GM12892 (cell line): ENCODE measurements around the gene IRF5.
"Not testable (repeated sequence)": the region's sequence is repeated elsewhere in the genome, so short reads cannot be mapped to it uniquely, and the experiment has no call there.

Experiments used
- DNase-seq: peaks from one replicate; pipeline ENCODE4 v3.0.0; 2011; ENCODE audit not compliant: insufficient read length
- FAIRE-seq: peaks from 2 replicates; lab custom pipeline; 2011; peaks lifted over from hg19 to GRCh38; lab: Jason Lieb, UNC
- POLR2A ChIP-seq: IDR thresholded peaks from 2 replicates; pipeline ENCODE4 v1.6.1; 2011; ENCODE audit warnings: low read depth, low read length, control low read depth
- POLR2AphosphoS5 ChIP-seq: IDR thresholded peaks from 2 replicates; pipeline ENCODE4 v1.6.1; 2011; ENCODE audit warnings: low read depth, low read length, control low read depth
- TAF1 ChIP-seq: IDR thresholded peaks from 2 replicates; pipeline ENCODE4 v1.6.1; 2011; ENCODE audit warnings: low read depth, mild to moderate bottlenecking, control low read depth, low read length, borderline replicate concordance

IRF5 gene

DNA sequence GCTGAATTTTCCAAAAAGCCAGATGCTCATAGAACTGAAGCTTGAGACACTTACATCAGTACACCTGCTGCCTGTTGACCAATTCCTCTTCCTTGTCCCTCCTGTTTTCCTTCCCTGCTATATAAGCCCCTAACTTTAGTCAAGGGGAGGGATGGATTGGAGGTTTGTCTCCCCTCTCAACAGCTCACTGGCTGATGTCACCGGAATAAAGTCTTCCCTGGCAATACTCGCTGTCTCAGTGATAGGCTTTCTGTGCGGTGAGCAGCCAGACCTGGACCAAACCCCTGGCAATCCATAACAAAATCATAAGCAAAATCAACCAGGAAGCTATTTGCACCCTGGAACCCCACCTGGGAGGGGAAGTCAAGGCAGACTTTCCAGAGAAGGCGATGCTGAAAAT lies 929 bp upstream of the IRF5 start:
- TF ChIP-seq TAF1 (no peak), POLR2A (no peak), POLR2AphosphoS5 (no peak)
- FAIRE-seq (peak; percentile 81), DNase-seq (no peak)

DNA sequence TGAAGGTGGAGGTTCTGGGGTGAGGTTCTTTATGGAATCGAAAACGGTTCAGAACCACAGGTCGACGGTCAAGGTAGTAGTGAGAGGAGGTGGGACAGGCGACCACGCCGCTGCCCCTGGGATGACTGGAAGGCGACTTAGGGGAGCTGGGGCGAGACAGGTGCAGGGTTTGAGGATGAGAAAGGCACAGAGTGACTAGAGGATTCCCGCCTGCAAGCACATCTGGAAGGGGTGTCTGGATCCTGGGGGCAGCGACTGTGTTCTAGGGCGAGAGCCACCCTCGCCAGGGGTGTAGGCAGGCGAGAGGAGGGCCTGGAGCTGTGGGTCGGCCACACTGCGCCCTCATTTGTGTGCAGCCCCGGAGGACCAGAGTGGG lies 468 bp upstream of the IRF5 start:
- TF ChIP-seq TAF1 (0 out of 2 replicates have a peak, but pooled peaks have one; percentile 34), POLR2AphosphoS5 (no peak)
- peak; percentile 90 for FAIRE-seq

DNA sequence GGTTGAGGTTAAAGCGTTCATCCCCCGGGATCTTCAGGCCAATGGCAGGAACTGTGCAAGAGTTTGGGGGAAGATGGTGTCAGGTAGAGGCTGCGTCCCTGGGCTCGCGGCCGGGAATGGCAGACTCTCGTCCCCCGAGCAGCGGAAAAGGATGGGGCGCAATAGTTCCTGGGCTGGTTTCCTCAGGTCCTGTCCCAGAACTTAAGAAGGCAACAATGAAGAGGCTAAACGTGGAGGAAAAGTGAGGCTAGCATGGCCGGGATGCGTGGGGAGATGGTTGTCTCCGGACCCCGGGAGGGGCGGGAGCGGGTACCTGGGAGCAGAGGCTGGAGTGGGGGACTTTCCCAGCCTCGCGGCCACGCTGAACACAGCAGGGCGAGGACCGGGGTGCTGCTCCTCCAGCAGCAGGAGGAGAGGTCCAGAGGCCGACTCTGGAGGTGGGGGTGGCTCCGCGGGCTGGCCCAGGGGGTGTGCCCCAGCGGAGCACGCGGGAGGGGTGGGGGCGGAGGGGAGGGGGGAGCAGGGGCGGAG lies 882 bp downstream of the IRF5 start:
- DNase-seq, result peak; percentile 47
- TF ChIP-seq POLR2AphosphoS5, result peak; percentile 75
- TF ChIP-seq POLR2A, result peak; percentile 63; the same call in 1 of the 2 replicates
- TF ChIP-seq TAF1, result no peak
- peak; percentile 24 for FAIRE-seq

More for the DNA sequence above, 468 bp upstream of the IRF5 start:
- DNase-seq, result no peak

DNA sequence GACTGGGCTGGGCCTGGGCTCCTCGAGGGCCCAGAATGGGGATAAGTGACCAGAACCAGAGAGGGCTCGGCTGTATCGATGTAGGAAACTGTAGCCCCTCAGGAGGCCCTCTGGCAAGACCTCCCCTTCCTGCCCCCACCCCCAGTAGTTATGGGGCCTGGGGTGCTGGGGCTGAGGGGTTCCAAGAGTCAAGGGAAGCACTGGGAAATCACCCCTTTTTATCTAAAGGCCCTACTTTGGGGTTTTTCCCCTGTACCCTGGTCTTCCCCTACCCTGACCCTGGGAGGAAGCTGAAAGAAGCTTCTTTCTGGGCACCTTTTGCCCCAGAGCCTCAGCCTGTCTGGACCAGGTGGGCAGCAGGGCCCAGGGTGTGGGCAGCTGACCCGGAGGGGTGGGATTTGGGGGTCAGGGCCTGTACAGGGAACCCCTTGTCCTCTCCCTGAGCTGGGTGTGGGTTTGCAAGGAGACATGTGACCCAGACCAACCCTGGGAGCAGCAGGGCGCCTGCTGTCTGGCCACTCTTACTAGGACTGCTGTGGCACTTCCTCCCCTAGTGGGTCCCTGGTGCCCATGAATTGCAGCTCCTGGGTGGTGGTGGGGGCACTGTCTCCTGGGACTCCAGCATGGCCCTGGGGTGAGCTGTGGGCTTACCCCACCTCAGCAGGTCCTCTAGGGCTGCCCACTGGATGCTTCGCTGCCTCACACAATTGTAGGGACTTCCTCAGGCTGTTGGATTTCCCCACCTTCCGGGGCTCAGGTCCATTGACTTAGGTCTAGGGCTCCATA lies 1.5 kb downstream of the IRF5 start:
- FAIRE-seq (no peak), DNase-seq (peak; percentile 37)

DNA sequence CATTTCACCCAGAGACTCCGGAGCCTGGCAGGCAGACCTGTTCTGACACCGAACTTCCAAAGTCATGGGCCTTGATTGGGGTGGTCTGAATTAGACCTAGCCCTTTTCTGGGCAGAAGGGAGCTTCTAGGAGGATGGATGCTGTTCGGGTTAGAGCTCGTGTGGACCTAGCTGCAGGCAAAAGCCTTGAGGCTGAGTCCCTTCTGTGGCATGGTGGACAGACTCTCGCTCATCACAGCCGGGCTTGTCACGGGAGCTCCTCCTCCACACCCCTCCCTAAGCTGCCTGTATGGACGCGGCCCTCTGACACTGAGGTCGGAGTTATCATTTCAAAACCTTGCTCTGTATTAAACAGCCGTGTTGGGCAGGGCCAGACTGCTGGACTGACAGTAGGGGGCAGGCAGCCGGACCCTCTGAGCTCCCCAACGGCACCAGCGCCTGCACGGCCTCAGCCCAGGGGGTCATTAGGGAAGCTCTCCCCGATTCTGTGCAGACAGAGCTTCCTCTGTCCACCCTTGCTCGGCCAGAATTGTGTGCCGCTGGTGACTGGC lies 2.2 kb downstream of the IRF5 start:
- no peak for FAIRE-seq
- DNase-seq, result peak; percentile 59
- no peak for TF ChIP-seq TAF1
- TF ChIP-seq POLR2A, result peak; percentile 39
- TF ChIP-seq POLR2AphosphoS5, result peak; percentile 68

More for the DNA sequence above, 1.5 kb downstream of the IRF5 start:
- TF ChIP-seq POLR2AphosphoS5 (peak; percentile 74), TAF1 (peak; percentile 37; the same call in 1 of the 2 replicates), POLR2A (peak; percentile 69)

DNA sequence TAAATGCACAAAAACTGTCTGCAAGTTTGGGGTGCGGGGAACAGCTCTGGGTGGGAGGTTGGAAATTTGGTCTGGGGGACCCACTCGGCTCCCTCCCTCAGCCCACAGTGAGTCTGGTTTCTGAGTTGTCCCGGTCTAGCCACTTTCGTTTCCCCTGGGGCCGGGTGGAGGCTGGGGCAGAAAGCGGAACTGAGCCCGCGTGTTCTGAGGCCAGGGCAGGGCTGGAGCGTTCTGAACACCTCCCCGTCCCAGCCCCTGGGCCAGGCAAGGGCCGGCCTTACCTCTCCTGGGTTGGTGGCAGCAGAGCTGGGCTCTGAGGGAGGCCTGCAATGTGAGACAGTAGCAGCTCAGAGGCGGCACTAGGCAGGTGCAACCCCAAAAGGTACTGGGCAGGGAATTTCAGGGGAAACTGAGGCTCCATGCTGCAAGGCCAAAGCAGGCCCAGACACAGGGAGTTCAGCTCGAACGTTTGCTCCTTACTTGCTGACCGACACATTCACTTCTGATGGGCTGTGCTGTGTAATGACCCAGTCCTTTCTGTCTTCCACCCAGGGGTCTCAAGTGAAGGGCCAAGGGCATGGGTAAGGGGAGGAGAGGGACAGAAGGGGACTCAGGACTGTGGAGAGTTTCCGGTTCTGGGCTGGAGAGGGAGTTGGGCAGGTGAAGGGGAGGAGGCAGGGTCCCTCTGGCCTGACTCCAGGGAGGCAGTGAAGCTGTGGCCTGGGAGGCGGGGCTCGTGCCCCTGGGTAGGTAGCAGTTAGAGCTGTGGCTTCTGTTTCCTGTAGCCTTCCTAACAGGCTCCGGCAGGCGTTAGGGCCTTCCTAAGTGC lies 3.0 kb downstream of the IRF5 start:
- peak; percentile 80; the same call in 1 of the 2 replicates for TF ChIP-seq POLR2A
- TF ChIP-seq POLR2AphosphoS5, result peak; percentile 12; the same call in 1 of the 2 replicates
- TF ChIP-seq TAF1, result peak; percentile 81
- FAIRE-seq (peak; percentile 96), DNase-seq (peak; percentile 91)

DNA sequence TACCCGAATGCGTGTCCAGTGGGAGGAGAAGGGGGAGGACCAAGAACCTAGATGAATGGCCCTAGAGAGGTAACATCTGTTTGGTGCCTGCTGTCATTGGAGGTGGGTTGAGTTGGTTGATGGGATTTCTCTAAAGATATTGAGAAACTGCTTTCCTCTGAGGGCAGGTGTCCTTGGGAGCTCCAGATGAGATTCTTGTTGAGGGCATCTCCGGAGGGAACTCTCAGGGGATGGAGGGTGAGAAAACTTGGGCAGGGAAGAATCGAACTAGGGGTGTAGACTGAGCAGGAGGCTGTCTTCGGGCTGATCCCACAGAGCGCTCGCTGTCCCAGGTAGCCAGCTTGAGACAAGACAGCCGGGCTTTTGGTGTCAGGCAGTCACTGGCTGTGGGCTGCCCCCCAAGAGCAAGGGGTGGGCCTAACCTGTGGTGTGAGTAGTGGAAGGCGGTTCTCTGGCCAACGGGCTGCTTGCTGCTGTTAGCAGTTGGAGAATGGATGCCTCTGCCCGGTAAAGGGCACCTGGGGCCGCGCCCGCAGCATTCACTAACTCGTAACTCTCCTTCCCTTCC lies 3.7 kb downstream of the IRF5 start:
- TF ChIP-seq POLR2AphosphoS5 (no peak), POLR2A (no peak), TAF1 (no peak)
- no peak for DNase-seq

DNA sequence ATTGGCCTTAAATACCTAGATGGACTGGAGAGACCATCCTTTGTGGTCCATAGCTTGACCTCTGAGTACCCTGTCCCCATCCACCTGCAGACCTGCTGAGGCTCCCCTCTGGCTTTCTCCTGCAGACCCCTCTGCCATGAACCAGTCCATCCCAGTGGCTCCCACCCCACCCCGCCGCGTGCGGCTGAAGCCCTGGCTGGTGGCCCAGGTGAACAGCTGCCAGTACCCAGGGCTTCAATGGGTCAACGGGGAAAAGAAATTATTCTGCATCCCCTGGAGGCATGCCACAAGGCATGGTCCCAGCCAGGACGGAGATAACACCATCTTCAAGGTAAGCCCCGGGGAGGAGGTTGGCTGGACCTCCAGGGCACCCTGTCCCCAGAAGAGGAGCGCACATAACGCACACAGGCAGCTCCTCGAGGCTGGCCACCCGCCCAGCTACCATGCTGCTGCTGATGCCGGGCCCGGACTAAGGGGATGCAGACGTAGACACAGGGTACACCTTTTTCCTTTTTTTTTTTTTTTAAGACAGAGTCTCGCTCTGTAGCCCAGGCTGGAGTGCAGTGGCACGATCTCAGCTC lies 4.3 kb downstream of the IRF5 start:
- no peak for DNase-seq
- FAIRE-seq, result no peak
- no peak for TF ChIP-seq TAF1

More for the DNA sequence above, 3.7 kb downstream of the IRF5 start:
- no peak for FAIRE-seq

DNA sequence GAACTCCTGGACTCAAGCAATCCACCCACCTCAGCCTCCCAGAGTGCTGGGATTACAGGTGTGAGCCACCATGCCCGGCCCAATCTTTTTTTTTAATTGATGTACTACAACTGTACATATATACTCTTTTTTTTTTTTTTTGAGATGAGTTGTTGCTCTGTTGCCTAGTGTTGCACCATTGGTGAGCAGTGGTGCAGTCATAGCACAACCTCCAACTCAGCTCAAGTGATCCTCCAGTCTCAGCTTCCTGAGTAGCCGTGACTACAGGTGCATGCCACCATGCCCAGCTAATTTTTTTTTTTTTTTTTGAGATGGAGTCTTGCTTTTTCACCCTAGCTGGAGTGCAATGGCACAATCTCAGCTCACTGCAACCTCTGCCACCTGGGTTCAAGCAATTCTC lies 5.5 kb downstream of the IRF5 start:
- not testable (repeated sequence) for DNase-seq, FAIRE-seq

DNA sequence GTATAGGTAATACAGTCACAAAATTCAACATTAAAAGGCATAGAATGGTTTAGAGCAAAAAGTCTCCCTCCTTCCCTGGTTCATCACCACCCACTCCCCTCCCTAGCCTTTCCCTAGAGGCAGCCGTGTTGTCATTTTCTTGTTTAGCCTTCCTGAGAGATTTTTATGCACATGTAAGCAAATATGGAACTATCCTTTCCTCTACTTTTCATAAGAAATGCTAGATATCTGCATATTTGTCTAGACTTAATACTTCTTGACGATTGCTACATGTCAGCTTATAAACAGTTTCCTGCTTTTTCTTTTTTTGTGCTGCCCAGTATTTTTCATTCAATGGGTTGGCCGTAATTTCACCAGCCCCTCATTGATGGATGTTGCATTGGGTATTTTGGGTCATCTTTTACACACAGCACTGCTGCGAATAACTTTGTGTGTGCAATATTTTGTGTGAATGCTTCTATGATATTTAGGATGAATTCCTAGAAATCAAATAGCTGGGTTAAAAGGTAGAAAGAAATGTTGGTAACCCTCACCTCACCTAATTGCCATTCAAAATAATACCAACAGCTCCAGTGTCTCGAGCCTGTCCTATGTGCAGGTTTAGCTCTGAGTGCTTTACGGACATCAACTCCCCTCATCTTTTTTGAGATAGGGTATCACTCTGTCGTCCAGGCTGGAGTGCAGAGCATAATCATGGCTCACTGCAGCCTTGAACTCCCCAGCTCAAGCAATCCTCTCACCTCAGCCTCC lies 6.9 kb downstream of the IRF5 start:
- TF ChIP-seq POLR2A (no peak), TAF1 (no peak), POLR2AphosphoS5 (no peak)
- FAIRE-seq (no peak), DNase-seq (no peak)
